ENCODE measurements around the gene CXCL6.
A peak's percentile ranks its signal among the peaks of the same experiment; 100 is the strongest.

CXCL6 gene

GRCh38 chr4:73817341-73817740 lies 19.1 kb upstream of the CXCL6 start:
- in situ Hi-C loops (cut with HindIII; ENCODE audit: low pct_ligation_motif_present, low sequenced_read_pairs), result no loop called here
- Histone ChIP-seq H3K4me3 (ENCODE audit: low read depth, low read length) (no peak overlapping the region), H3K36me3 (replicated peaks) (no peaks in the 10 kb centered on the region), H3K27me3 (replicated peaks) (no peaks in the 10 kb centered on the region), H3K27ac (no peak overlapping the region)
- no peak for DNase-seq
- TF ChIP-seq, protein P1, sequence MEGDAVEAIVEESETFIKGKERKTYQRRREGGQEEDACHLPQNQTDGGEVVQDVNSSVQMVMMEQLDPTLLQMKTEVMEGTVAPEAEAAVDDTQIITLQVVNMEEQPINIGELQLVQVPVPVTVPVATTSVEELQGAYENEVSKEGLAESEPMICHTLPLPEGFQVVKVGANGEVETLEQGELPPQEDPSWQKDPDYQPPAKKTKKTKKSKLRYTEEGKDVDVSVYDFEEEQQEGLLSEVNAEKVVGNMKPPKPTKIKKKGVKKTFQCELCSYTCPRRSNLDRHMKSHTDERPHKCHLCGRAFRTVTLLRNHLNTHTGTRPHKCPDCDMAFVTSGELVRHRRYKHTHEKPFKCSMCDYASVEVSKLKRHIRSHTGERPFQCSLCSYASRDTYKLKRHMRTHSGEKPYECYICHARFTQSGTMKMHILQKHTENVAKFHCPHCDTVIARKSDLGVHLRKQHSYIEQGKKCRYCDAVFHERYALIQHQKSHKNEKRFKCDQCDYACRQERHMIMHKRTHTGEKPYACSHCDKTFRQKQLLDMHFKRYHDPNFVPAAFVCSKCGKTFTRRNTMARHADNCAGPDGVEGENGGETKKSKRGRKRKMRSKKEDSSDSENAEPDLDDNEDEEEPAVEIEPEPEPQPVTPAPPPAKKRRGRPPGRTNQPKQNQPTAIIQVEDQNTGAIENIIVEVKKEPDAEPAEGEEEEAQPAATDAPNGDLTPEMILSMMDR (IDR thresholded peaks at IDR 0.05; ENCODE audit: low read depth, low read length, missing control alignments), result no peak

DNA sequence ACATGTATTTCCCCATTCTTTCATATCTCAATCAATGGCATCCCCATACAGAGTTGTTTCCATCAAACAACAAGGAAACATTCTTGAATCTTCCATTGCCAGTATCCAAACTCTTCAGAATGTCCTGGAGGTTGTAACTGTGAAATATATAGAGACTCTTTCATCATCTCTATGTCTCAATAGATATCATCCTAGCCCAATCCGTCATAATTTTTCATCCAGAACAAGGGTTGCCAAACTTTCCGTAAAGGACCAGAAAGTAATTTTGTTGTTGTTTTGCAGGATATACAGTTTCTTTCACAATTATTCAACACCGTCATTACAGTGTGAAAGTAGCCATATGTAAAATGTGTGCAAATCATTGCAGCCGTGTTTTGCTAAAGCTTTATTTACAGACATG lies 15.2 kb upstream of the CXCL6 start:
- TF ChIP-seq, protein P1 (IDR thresholded peaks at IDR 0.05; ENCODE audit: low read depth, low read length, missing control alignments), result no peak
- no peaks in the 10 kb centered on the region for H3K36me3 ChIP-seq (replicated peaks)
- no peak for DNase-seq
- H3K4me3 ChIP-seq (ENCODE audit: low read depth, low read length), result no peak overlapping the region
- no peaks in the 10 kb centered on the region for H3K27me3 ChIP-seq (replicated peaks)
- in situ Hi-C loops (cut with HindIII; ENCODE audit: low pct_ligation_motif_present, low sequenced_read_pairs), result no loop called here
- no peak overlapping the region for H3K27ac ChIP-seq

- H3K27ac ChIP-seq, result no peak overlapping the region
- DNase-seq, result no peak
- no peak overlapping the region for H3K4me3 ChIP-seq (ENCODE audit: low read depth, low read length)
- TF ChIP-seq, protein P1 (IDR thresholded peaks at IDR 0.05; ENCODE audit: low read depth, low read length, missing control alignments), result no peak
- H3K36me3 ChIP-seq (replicated peaks), result no peaks in the 10 kb centered on the region
- in situ Hi-C loops (cut with HindIII; ENCODE audit: low pct_ligation_motif_present, low sequenced_read_pairs), result no loop called here
- H3K27me3 ChIP-seq (replicated peaks), result no peaks in the 10 kb centered on the region
Observed at GRCh38 chr4:73822389-73822788, 14.1 kb upstream of the CXCL6 start.

GRCh38 chr4:73822812-73823504 lies 13.5 kb upstream of the CXCL6 start:
- Histone ChIP-seq H3K36me3 (replicated peaks) (no peaks in the 10 kb centered on the region), H3K27ac (no peak overlapping the region), H3K4me3 (ENCODE audit: low read depth, low read length) (no peak overlapping the region), H3K27me3 (replicated peaks) (no peaks in the 10 kb centered on the region)
- in situ Hi-C loops (cut with HindIII; ENCODE audit: low pct_ligation_motif_present, low sequenced_read_pairs), result no loop called here
- TF ChIP-seq, protein P1 (IDR thresholded peaks at IDR 0.05; ENCODE audit: low read depth, low read length, missing control alignments), result no peak
- DNase-seq, result no peak

- Histone ChIP-seq H3K27ac (no peak overlapping the region), H3K36me3 (replicated peaks) (no peaks in the 10 kb centered on the region), H3K27me3 (replicated peaks) (no peaks in the 10 kb centered on the region), H3K4me3 (ENCODE audit: low read depth, low read length) (no peak overlapping the region)
- in situ Hi-C loops (cut with HindIII; ENCODE audit: low pct_ligation_motif_present, low sequenced_read_pairs), result no loop called here
- TF ChIP-seq, protein P1 (IDR thresholded peaks at IDR 0.05; ENCODE audit: low read depth, low read length, missing control alignments), result no peak
- DNase-seq, result no peak
Observed at GRCh38 chr4:73823760-73824159, 12.7 kb upstream of the CXCL6 start.

GRCh38 chr4:73828956-73829355 lies 7.5 kb upstream of the CXCL6 start:
- DNase-seq, result peak; percentile 59
- H3K27ac ChIP-seq, result no peak overlapping the region
- no peaks in the 10 kb centered on the region for H3K36me3 ChIP-seq (replicated peaks)
- in situ Hi-C loops (cut with HindIII; ENCODE audit: low pct_ligation_motif_present, low sequenced_read_pairs), result no loop called here
- H3K4me3 ChIP-seq (ENCODE audit: low read depth, low read length), result no peak overlapping the region
- TF ChIP-seq, protein P1 (IDR thresholded peaks at IDR 0.05; ENCODE audit: low read depth, low read length, missing control alignments), result no peak
- H3K27me3 ChIP-seq (replicated peaks), result no peaks in the 10 kb centered on the region

All from brain microvascular endothelial cell (primary cell).